Hepatocyte (in vitro differentiated cells): Measurements from ENCODE around the gene ADISSP. TPM values are rescaled to one million over a fixed set of nuclear protein-coding genes. Genes with fewer than 3 reads are reported as not detected.
A peak's percentile ranks its signal among the peaks of the same experiment; 100 is the strongest.

Experiments used
- DNase-seq: peaks from one replicate; pipeline ENCODE4 v3.0.0-alpha.2; 2016; ENCODE audit warnings: low spot score
- H2AFZ ChIP-seq: fragments of 200-600 bp; sonication (generic); 2 replicates; pipeline ENCODE4 v1.6.0; 2016; ENCODE audit warnings: antibody characterized with exemption, mild to moderate bottlenecking
- H3K27ac ChIP-seq: fragments of 200-600 bp; sonication (generic); 2 replicates; pipeline ENCODE4 v1.5.1; 2016; ENCODE audit warnings: mild to moderate bottlenecking
- H3K27me3 ChIP-seq: fragments of 200-600 bp; sonication (generic); 2 replicates; pipeline ENCODE4 v1.6.1; 2016
- H3K36me3 ChIP-seq: fragments of 200-600 bp; sonication (generic); replicated peaks from 2 replicates; pipeline ENCODE4 v1.5.1; 2016; ENCODE audit warnings: low read depth; ENCODE audit not compliant: insufficient read depth
- H3K4me1 ChIP-seq: fragments of 200-600 bp; sonication (generic); 2 replicates; pipeline ENCODE4 v1.5.1; 2016; ENCODE audit warnings: mild to moderate bottlenecking, moderate library complexity; ENCODE audit not compliant: insufficient read depth
- H3K4me2 ChIP-seq: fragments of 200-600 bp; sonication (generic); 2 replicates; pipeline ENCODE4 v1.6.0; 2016
- H3K4me3 ChIP-seq: fragments of 200-600 bp; sonication (generic); 2 replicates; pipeline ENCODE4 v1.5.1; 2016; ENCODE audit warnings: mild to moderate bottlenecking
- H3K79me2 ChIP-seq: fragments of 200-600 bp; sonication (generic); 2 replicates; pipeline ENCODE4 v1.6.0; 2017; ENCODE audit warnings: mild to moderate bottlenecking
- H3K9me2 ChIP-seq: fragments of 200-600 bp; sonication (generic); replicated peaks from 2 replicates; pipeline ENCODE4 v1.6.0; 2017; ENCODE audit warnings: mild to moderate bottlenecking; ENCODE audit not compliant: insufficient read depth
- H3K9me3 ChIP-seq: fragments of 200-600 bp; sonication (generic); 2 replicates; pipeline ENCODE4 v1.5.1; 2016; ENCODE audit warnings: low read depth, mild to moderate bottlenecking
- H4K20me1 ChIP-seq: fragments of 200-600 bp; sonication (generic); 2 replicates; pipeline ENCODE4 v1.6.0; 2016; ENCODE audit warnings: mild to moderate bottlenecking; ENCODE audit not compliant: insufficient read depth, poor library complexity, severe bottlenecking
- EZH2 ChIP-seq: fragments of 200-600 bp; sonication (generic); IDR thresholded peaks from 2 replicates; pipeline ENCODE4 v1.6.1; 2016; ENCODE audit warnings: antibody characterized with exemption, mild to moderate bottlenecking, borderline replicate concordance
- EZH2phosphoT487 ChIP-seq: fragments of 200-600 bp; sonication (generic); IDR thresholded peaks from one replicate; pipeline ENCODE4 v1.6.1; 2018; ENCODE audit warnings: antibody characterized with exemption, mild to moderate bottlenecking, low read depth, moderate library complexity; ENCODE audit not compliant: unreplicated experiment, severe bottlenecking
- WGBS: methylation state at CpG from one replicate; pipeline ENCODE4 v1.1.6; 2016; ENCODE audit warnings: low lambda C conversion rate; ENCODE audit errors: missing lambda C conversion rate; 5-methylcytosine and 5-hydroxymethylcytosine counted together
- polyA plus RNA-seq: library from polyadenylated mRNA; unstranded; fragments of >200 nt; fragmentation: Nextera tagmentation; extraction: Ambion mirVana; gene quantifications from 2 replicates; pipeline ENCODE4 v1.2.1, GENCODE V29; 2016
- total RNA-seq: library from RNA; depleted of rRNA; stranded (reverse); fragments of >200 nt; gene quantifications from 2 replicates; pipeline ENCODE4 v1.2.3, GENCODE V29; 2014
- TF ChIP-seq, protein P1 (sequence below): fragments of 200-600 bp; sonication (generic); IDR thresholded peaks from 2 replicates; pipeline ENCODE4 v1.5.1; 2016; ENCODE audit warnings: antibody characterized with exemption, mild to moderate bottlenecking; ENCODE audit not compliant: poor library complexity

Gene ADISSP
- total and polyA plus RNA-seq, 2 experiments from 2014 or later = 9.6 to 36.0 TPM

DNA sequence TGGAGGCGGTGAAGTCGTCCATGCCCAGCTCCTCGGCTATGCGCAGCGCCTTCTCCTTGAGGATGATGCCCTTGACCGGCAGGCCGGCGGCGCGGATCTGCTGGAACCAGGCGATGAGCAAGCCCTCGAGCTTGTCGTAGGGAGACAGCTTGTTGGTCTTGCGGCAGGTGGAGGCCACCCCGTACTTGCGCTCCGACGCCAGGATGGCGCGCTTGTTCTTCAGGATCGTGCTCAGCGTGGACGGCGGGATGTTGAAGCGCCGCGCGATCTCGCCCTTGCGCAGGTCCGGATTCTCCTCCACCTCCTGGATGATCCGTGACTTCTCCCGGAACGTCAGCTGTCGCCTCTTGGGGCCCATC lies 18.6 kb upstream of the ADISSP start:
- peaks cover 18% of the 10 kb centered on the region for H4K20me1 ChIP-seq
- H3K27me3 ChIP-seq = no peaks in the 10 kb centered on the region
- peaks cover 30% of the 10 kb centered on the region for H3K4me1 ChIP-seq
- WGBS = under 1% methylated on average over 23 of the region's 35 CpGs
- no peaks in the 10 kb centered on the region for H3K36me3 ChIP-seq
- no peaks in the 10 kb centered on the region for H3K9me2 ChIP-seq
- DNase-seq = peak; percentile 69
- H3K4me2 ChIP-seq = peak overlapping the region; percentile 97
- TF ChIP-seq EZH2 = no peak
- TF ChIP-seq, protein P1, sequence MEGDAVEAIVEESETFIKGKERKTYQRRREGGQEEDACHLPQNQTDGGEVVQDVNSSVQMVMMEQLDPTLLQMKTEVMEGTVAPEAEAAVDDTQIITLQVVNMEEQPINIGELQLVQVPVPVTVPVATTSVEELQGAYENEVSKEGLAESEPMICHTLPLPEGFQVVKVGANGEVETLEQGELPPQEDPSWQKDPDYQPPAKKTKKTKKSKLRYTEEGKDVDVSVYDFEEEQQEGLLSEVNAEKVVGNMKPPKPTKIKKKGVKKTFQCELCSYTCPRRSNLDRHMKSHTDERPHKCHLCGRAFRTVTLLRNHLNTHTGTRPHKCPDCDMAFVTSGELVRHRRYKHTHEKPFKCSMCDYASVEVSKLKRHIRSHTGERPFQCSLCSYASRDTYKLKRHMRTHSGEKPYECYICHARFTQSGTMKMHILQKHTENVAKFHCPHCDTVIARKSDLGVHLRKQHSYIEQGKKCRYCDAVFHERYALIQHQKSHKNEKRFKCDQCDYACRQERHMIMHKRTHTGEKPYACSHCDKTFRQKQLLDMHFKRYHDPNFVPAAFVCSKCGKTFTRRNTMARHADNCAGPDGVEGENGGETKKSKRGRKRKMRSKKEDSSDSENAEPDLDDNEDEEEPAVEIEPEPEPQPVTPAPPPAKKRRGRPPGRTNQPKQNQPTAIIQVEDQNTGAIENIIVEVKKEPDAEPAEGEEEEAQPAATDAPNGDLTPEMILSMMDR = no peak
- no peak for TF ChIP-seq EZH2phosphoT487
- peak overlapping the region; percentile 30 for H3K4me3 ChIP-seq
- H2AFZ ChIP-seq = peak overlapping the region; percentile 25
- H3K27ac ChIP-seq = peak overlapping the region; percentile 70
- H3K79me2 ChIP-seq = peaks cover 32% of the 10 kb centered on the region
- H3K9me3 ChIP-seq = no peaks in the 10 kb centered on the region

- 67% methylated on average over 69 of the region's 79 CpGs for WGBS
- no peaks in the 10 kb centered on the region for H3K9me3 ChIP-seq
- no peak for TF ChIP-seq EZH2phosphoT487
- TF ChIP-seq, protein P1 = no peak
- TF ChIP-seq EZH2 = no peak
- no peaks in the 10 kb centered on the region for H3K27me3 ChIP-seq
- H3K4me3 ChIP-seq = peak overlapping the region; percentile 30
- H3K36me3 ChIP-seq = no peaks in the 10 kb centered on the region
- H2AFZ ChIP-seq = no peak overlapping the region
- DNase-seq = no peak
- H3K4me2 ChIP-seq = peak overlapping the region; percentile 97
- peaks cover 34% of the 10 kb centered on the region for H3K4me1 ChIP-seq
- peak overlapping the region; percentile 70 for H3K27ac ChIP-seq
- peaks cover 32% of the 10 kb centered on the region for H3K79me2 ChIP-seq
- no peaks in the 10 kb centered on the region for H3K9me2 ChIP-seq
- H4K20me1 ChIP-seq = peaks cover 18% of the 10 kb centered on the region
Measured at GRCh38 chr20:3785240-3786125, 17.9 kb upstream of the ADISSP start.

DNA sequence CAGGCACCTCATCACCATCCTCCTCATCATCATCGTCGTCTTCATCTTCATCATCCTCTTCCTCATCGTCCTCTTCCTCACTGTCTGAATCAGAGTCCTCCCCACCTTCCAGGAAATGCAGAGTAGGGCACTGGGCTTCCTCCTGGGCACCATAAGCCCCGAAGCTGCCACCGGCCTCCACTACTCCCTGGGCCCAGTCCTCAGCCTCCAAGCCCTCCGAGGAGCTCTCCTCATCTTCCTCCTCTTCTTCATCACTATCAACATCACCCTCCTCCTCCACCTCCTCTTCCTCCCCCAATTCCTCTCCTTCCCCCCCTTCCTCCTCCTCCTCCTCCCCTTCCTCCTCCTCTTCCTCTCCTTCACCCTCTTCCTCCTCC lies 17.3 kb upstream of the ADISSP start:
- 97% methylated on average over 3 of the region's 6 CpGs for WGBS
- H3K4me1 ChIP-seq = peaks cover 34% of the 10 kb centered on the region
- H2AFZ ChIP-seq = no peak overlapping the region
- no peak for DNase-seq
- peaks cover 18% of the 10 kb centered on the region for H4K20me1 ChIP-seq
- H3K9me3 ChIP-seq = no peaks in the 10 kb centered on the region
- H3K36me3 ChIP-seq = no peaks in the 10 kb centered on the region
- no peaks in the 10 kb centered on the region for H3K27me3 ChIP-seq
- no peaks in the 10 kb centered on the region for H3K9me2 ChIP-seq
- H3K4me2 ChIP-seq = peak overlapping the region; percentile 97
- H3K79me2 ChIP-seq = peaks cover 32% of the 10 kb centered on the region
- no peak overlapping the region for H3K4me3 ChIP-seq
- no peak for TF ChIP-seq EZH2phosphoT487
- TF ChIP-seq EZH2 = no peak
- TF ChIP-seq, protein P1 = no peak
- no peak overlapping the region for H3K27ac ChIP-seq
